B cell (primary cell): Measurements from ENCODE around the gene HOTAIR. TPM values are rescaled to one million over a fixed set of nuclear protein-coding genes. Genes with fewer than 3 reads are reported as not detected.

ENCODE experiments used
- ATAC-seq: fragments of 200-7000 bp; cut with Tn5 transposase; one replicate; pipeline ENCODE4 v1.10.0; 2021; ENCODE audit warnings: low read depth, mild to moderate bottlenecking, moderate number of reproducible peaks, moderate library complexity
- CTCF ChIA-PET: fragments of 350-600 bp; sonication (Branson Sonifier 250); formaldehyde crosslinking; loops from one replicate; lab custom pipeline; 2021; ENCODE audit warnings: antibody characterized with exemption, inconsistent platforms; lab: Charles Lee
- POLR2A ChIA-PET: fragments of 350-600 bp; sonication (Branson Sonifier 250); formaldehyde crosslinking; loops from one replicate; lab custom pipeline; 2021; ENCODE audit warnings: antibody characterized with exemption; lab: Charles Lee
- DNase-seq: peaks from one replicate; pipeline ENCODE4 v3.0.0; 2013
- H2AFZ ChIP-seq: 2 replicates; pipeline ENCODE4 v1.6.1; 2012; ENCODE audit warnings: mild to moderate bottlenecking, low read depth, low read length; ENCODE audit not compliant: insufficient read depth, poor library complexity, severe bottlenecking
- H3K27ac ChIP-seq, 2 donors: 1 replicate in 1 of 2; 2 replicates in 1 of 2; pipeline ENCODE4 v1.5.1; 2012 to 2013; ENCODE audit warnings: low read length in 2 of 2, mild to moderate bottlenecking in 2 of 2, moderate library complexity in 1 of 2
- H3K27me3 ChIP-seq, 4 experiments: fragments of 200-600 bp in 1 of 4; sonication (generic) in 1 of 4; replicated peaks in 1 of 4; 1 replicate in 2 of 4; 2 replicates in 2 of 4; pipeline versions ENCODE4 v1.6.1 to v1.7.0; 2013 to 2016; ENCODE audit warnings: low read length in 3 of 4, mild to moderate bottlenecking in 2 of 4, mixed read lengths in 1 of 4, moderate library complexity in 1 of 4; ENCODE audit not compliant: insufficient read depth in 4 of 4, control insufficient read depth in 3 of 4; ENCODE audit errors: control extremely low read depth in 1 of 4
- H3K36me3 ChIP-seq, 2 experiments: replicated peaks in 1 of 2; 1 replicate in 1 of 2; 2 replicates in 1 of 2; pipeline versions ENCODE4 v1.6.1 to v1.7.1; 2013; ENCODE audit warnings: low read length in 1 of 2; ENCODE audit not compliant: insufficient read depth in 2 of 2, control insufficient read depth in 1 of 2; ENCODE audit errors: control extremely low read depth in 1 of 2, extremely low read depth in 1 of 2
- H3K4me1 ChIP-seq, 2 donors: fragments of 200-600 bp in 1 of 2; sonication (generic) in 1 of 2; 1 replicate in 1 of 2; 2 replicates in 1 of 2; pipeline versions ENCODE4 v1.5.1 to v1.6.1; 2013 to 2017; ENCODE audit warnings: low read length in 2 of 2; ENCODE audit not compliant: control insufficient read depth in 2 of 2, insufficient read depth in 2 of 2
- H3K4me2 ChIP-seq: replicated peaks from 2 replicates; pipeline ENCODE3; 2012; ENCODE audit warnings: mild to moderate bottlenecking, low read depth, low read length; ENCODE audit not compliant: poor library complexity, severe bottlenecking
- H3K4me3 ChIP-seq, 5 experiments: fragments of 200-600 bp in 1 of 5; sonication (generic) in 1 of 5; 1 replicate in 3 of 5; 2 replicates in 2 of 5; pipeline versions ENCODE4 v1.5.1 to v1.7.0; 2011 to 2016; ENCODE audit warnings: low read length in 4 of 5, mild to moderate bottlenecking in 4 of 5, low read depth in 2 of 5, control low read depth in 1 of 5, moderate library complexity in 1 of 5; ENCODE audit not compliant: insufficient read depth in 1 of 5; ENCODE audit errors: control extremely low read depth in 1 of 5, extremely low read depth in 1 of 5
- H3K79me2 ChIP-seq: fragments of 200-600 bp; sonication (generic); one replicate; pipeline ENCODE4 v1.6.0; 2016; ENCODE audit warnings: low read length; ENCODE audit not compliant: control insufficient read depth, insufficient read depth
- H3K9ac ChIP-seq: fragments of 200-600 bp; sonication (generic); 2 replicates; pipeline ENCODE4 v1.6.1; 2017; ENCODE audit warnings: mild to moderate bottlenecking, low read length, moderate library complexity
- H3K9me3 ChIP-seq, 3 donors: one replicate each; pipeline versions ENCODE4 v1.6.1 to v1.7.1; 2013; ENCODE audit warnings: low read length in 2 of 3; ENCODE audit not compliant: control insufficient read depth in 2 of 3, insufficient read depth in 1 of 3; ENCODE audit errors: control extremely low read depth in 1 of 3
- H4K20me1 ChIP-seq: 2 replicates; pipeline ENCODE4 v1.6.0; 2012; ENCODE audit warnings: mild to moderate bottlenecking, low read length; ENCODE audit not compliant: insufficient read depth, control insufficient read depth, poor library complexity, severe bottlenecking
- H3K27ac Mint-ChIP-seq: one replicate; pipeline ENCODE4 v1.8.0; 2021; ENCODE audit warnings: mixed read lengths
- H3K27me3 Mint-ChIP-seq: one replicate; pipeline ENCODE4 v1.8.0; 2021; ENCODE audit warnings: mixed read lengths
- H3K4me1 Mint-ChIP-seq: one replicate; pipeline ENCODE4 v1.8.0; 2021; ENCODE audit warnings: mixed read lengths
- H3K4me3 Mint-ChIP-seq: one replicate; pipeline ENCODE4 v1.8.0; 2021; ENCODE audit warnings: mixed read lengths
- H3K9me3 Mint-ChIP-seq: one replicate; pipeline ENCODE4 v1.8.0; 2022; ENCODE audit warnings: mixed read lengths; ENCODE audit not compliant: insufficient read depth
- CTCF ChIP-seq: fragments of 200-600 bp; IDR thresholded peaks from one replicate; pipeline ENCODE4 v1.8.0; 2022; ENCODE audit warnings: antibody characterized with exemption, mild to moderate bottlenecking
- EZH2 ChIP-seq: IDR thresholded peaks from 2 replicates; pipeline ENCODE4 v1.6.1; 2012; ENCODE audit warnings: borderline replicate concordance, low read depth, mild to moderate bottlenecking, moderate library complexity, low read length; ENCODE audit not compliant: insufficient read depth, poor library complexity, severe bottlenecking
- whole genome bisulfite sequencing: methylation state at CpG from one replicate; pipeline ENCODE4 v1.1.5; 2013; ENCODE audit warnings: missing lambda C conversion rate; ENCODE audit not compliant: insufficient coverage; 5-methylcytosine and 5-hydroxymethylcytosine counted together
- intact Hi-C: fragments of 100-400 bp; cut with micrococcal nuclease; formaldehyde crosslinking; loops from one replicate; pipeline ENCODE4 v1.10.0; 2022
- polyA plus RNA-seq: library from polyadenylated mRNA; depleted of rRNA; stranded (reverse); fragments of >200 nt; gene quantifications from 2 replicates; pipeline ENCODE4 v1.2.3, GENCODE V29; 2012
- total RNA-seq, 2 donors: library from RNA; stranded (reverse); fragments of 120-200 nt in 1 of 2; gene quantifications; 1 replicate in 1 of 2; 2 replicates in 1 of 2; pipeline versions ENCODE4 v1.2.3 to v1.2.4, GENCODE V29; 2013 to 2022

Gene HOTAIR
- total and polyA plus RNA-seq, 2 donors (not counting 1 experiment from before 2014, with no cell fraction given) = not detected

DNA sequence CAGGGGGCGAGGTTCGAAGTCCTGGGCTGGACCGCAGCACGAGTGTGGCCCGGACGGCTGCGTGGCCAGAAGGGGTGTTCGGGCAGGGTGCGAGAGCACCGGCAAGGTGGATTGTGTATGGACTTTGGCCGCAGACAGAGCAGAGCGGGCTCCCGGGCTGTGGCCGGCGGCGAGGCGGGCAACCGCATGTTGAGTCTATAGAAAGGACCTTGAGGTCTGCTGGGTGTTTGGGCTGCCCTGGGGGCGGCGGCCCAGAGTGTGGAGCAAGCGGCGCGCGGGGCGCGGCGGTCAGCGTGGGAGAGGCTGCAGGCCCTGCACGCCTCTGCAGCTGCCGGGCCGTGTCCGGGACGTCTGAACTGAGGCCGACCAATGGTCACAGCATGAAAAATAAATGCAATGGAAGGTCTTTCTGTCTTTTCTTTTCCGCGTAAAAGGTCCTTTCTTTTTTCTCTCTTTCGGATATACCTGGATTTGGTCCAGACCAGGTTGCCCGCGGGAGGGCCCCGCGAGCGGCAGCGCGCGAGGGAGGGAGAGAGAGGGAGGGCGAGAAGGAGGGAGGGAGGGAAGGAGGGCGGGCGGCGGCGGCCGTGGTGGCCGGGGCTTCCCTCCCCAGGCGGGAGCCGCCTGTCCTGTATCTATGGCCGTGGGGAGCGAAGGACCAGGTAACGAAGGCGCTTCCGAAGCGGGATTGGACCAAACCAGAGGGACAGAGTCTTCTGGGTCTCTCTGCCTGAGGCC, 19.7 kb upstream of the HOTAIR start:
- peaks cover 92% of the 10 kb centered on the region for H3K27me3 Mint-ChIP-seq
- peaks cover 0 to 67% (median 0%) of the 10 kb centered on the region in 3 donors for H3K9me3 ChIP-seq
- H3K79me2 ChIP-seq = no peaks in the 10 kb centered on the region
- H2AFZ ChIP-seq = peak overlapping the region; percentile 70
- peaks cover 39% of the 10 kb centered on the region for H3K4me1 Mint-ChIP-seq
- intact Hi-C loops = loop anchor here (5.0 kb wide), 2 partner anchors 38 to 42 kb away; partner anchors contain the start of genes HOXC12 and HOXC5
- ATAC-seq = no peak
- H3K27ac ChIP-seq = no peak overlapping the region
- CTCF ChIA-PET = interaction anchor here (0.9 kb wide), 1 partner anchor 196 kb away, joined by 3 read pairs; no protein-coding TSS in a partner anchor
- peak overlapping the region; percentile 58 for H3K9ac ChIP-seq
- H3K9me3 Mint-ChIP-seq = no peaks in the 10 kb centered on the region
- H3K27ac Mint-ChIP-seq = peak overlapping the region; percentile 75
- H3K4me3 Mint-ChIP-seq = peak overlapping the region; percentile 89
- WGBS = 8% methylated on average over 57 of the region's 60 CpGs
- POLR2A ChIA-PET = interaction anchor here (0.7 kb wide), 1 partner anchor 219 kb away, joined by 3 read pairs; no protein-coding TSS in a partner anchor
- no peaks in the 10 kb centered on the region for H4K20me1 ChIP-seq
- H3K4me3 ChIP-seq = peak overlapping the region in 1 of 5 experiments; percentile 60
- no peaks in the 10 kb centered on the region for H3K36me3 ChIP-seq
- no peak for DNase-seq
- TF ChIP-seq EZH2 (peak; percentile 23), CTCF (no peak)
- H3K4me2 ChIP-seq = peak overlapping the region; percentile 96
- H3K4me1 ChIP-seq = peaks cover 29 to 64% of the 10 kb centered on the region in 2 donors
- H3K27me3 ChIP-seq = peaks cover 0 to 98% (median 87%) of the 10 kb centered on the region in 4 experiments

GRCh38 chr12:53994009-53994263, 19.2 kb upstream of the HOTAIR start:
- DNase-seq = no peak
- Mint-ChIP-seq H3K27me3 (peaks cover 92% of the 10 kb centered on the region), H3K4me1 (peaks cover 44% of the 10 kb centered on the region), H3K9me3 (no peaks in the 10 kb centered on the region), H3K27ac (peak overlapping the region; percentile 75), H3K4me3 (peak overlapping the region; percentile 50)
- CTCF ChIA-PET = interaction anchor here (0.9 kb wide), 1 partner anchor 197 kb away, joined by 3 read pairs; no protein-coding TSS in a partner anchor
- WGBS = 8% methylated on average over 19 of the region's 19 CpGs
- H3K4me3 ChIP-seq = no peak overlapping the region
- POLR2A ChIA-PET = no interaction called here
- H2AFZ ChIP-seq = no peak overlapping the region
- no peaks in the 10 kb centered on the region for H3K79me2 ChIP-seq
- H3K27me3 ChIP-seq = peaks cover 0 to 99% (median 89%) of the 10 kb centered on the region in 4 experiments
- no peaks in the 10 kb centered on the region for H3K36me3 ChIP-seq
- peak overlapping the region; percentile 96 for H3K4me2 ChIP-seq
- ATAC-seq = no peak
- no peak for TF ChIP-seq CTCF
- no peak for TF ChIP-seq EZH2
- peaks cover 33 to 69% of the 10 kb centered on the region in 2 donors for H3K4me1 ChIP-seq
- no peak overlapping the region for H3K9ac ChIP-seq
- H4K20me1 ChIP-seq = no peaks in the 10 kb centered on the region
- H3K9me3 ChIP-seq = peaks cover 0 to 66% (median 0%) of the 10 kb centered on the region in 3 donors
- intact Hi-C loops = no loop called here
- no peak overlapping the region for H3K27ac ChIP-seq
